Measurements from ENCODE around the gene PSD.
A peak's percentile ranks its signal among the peaks of the same experiment; 100 is the strongest.

The PSD gene

DNA sequence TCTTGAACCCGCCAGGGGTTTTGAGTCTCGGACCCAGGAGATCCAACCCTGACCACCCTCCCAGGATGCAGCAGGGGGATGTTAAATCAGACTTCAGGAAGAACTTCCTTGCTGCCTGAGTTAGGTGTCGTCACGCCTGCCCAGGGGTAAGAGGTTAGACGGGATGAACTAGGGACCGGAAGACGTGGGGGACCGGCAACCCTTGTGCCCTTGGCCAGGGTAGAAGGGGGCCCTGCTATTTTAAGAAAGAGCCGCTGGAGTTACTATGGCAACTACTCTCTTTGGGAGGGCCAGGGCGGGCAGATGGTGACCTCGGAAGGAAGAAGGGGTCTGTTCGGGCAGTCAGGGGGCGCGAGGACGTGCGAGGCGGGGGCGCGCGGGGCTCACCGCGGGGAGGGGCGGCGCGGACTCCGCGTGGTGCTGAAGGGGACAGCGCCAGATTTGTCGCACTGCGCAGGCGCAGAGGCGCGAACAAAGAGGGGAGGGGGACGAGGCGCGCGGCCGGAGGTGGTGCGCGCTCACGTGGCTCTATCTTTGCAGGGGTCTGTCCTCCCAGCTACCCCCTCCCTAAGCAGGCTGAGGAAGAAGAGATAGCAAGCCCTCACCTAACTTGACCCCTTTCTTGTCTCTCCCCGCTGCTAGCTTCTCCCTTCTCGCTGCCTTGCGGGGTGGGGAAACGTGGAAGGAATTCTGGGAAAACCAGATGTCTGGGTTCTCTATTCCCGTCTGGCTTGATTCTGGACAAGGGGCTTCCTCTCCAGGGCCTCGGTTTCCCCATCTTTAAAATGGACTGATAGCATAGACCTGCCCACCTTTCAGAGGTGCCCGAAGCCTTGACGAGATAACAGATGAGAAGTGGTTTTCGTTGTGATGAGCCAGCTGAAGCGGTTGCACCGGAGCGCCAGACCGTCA is 940 bp upstream of the PSD start:
- Mint-ChIP-seq H3K9me3 (no peaks in the 10 kb centered on the region), H3K4me3 (peak overlapping the region; percentile 93), H3K4me1 (ENCODE audit: low read depth) (peaks cover 41% of the 10 kb centered on the region), H3K27me3 (peaks cover 33% of the 10 kb centered on the region), H3K36me3 (ENCODE audit: low read depth) (peaks cover 34% of the 10 kb centered on the region), H3K27ac (peak overlapping the region; percentile 98)
- DNase-seq = peak; percentile 82

DNA sequence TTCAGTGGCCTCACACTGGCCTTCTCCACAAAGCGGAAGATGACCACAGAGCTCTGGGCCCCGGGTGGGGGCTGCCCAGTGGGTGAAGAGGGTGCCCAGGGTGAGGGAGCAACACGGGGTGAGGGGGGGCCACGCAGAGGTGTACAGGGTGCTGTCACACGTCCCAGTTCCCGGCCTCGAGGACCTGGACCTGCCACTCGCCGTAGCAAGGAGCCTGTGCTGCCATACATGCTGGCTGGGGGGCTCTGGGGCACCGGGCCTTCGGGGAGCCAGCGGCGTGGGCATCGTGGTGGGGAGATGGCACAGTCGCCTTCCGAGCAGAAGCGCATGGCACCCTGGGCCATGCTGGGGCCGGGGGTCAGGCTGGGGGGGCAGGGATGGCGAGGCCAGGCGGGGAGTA is 1.9 kb downstream of the PSD start:
- Mint-ChIP-seq H3K27ac (no peak overlapping the region), H3K4me1 (ENCODE audit: low read depth) (peaks cover 37% of the 10 kb centered on the region), H3K9me3 (no peaks in the 10 kb centered on the region), H3K36me3 (ENCODE audit: low read depth) (peaks cover 7% of the 10 kb centered on the region), H3K4me3 (no peak overlapping the region), H3K27me3 (peaks cover 39% of the 10 kb centered on the region)
- DNase-seq = no peak

DNA sequence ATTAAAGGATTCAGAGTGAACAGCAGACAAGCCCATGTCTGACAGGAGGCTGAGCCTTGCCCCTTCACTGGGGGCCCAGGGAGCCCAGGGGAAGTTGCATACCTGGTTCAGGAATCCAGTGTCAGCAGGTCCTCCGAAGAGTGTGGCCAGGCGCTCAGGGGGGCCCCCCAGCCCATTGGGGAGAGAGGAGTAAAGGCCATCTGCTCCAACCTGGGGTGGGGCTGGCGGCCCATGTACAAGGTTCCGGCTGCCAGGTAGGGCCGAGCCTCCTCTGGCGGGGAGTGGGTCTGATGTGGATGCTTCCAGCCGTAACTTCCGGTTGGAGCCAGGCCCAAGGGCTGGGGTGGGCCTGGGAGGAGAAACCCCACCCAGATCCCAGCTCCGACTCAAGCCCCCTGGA is 2.3 kb downstream of the PSD start:
- no peak for DNase-seq
- Mint-ChIP-seq H3K4me3 (no peak overlapping the region), H3K27me3 (peaks cover 42% of the 10 kb centered on the region), H3K4me1 (ENCODE audit: low read depth) (peaks cover 40% of the 10 kb centered on the region), H3K36me3 (ENCODE audit: low read depth) (peaks cover 5% of the 10 kb centered on the region), H3K9me3 (no peaks in the 10 kb centered on the region), H3K27ac (no peak overlapping the region)

DNA sequence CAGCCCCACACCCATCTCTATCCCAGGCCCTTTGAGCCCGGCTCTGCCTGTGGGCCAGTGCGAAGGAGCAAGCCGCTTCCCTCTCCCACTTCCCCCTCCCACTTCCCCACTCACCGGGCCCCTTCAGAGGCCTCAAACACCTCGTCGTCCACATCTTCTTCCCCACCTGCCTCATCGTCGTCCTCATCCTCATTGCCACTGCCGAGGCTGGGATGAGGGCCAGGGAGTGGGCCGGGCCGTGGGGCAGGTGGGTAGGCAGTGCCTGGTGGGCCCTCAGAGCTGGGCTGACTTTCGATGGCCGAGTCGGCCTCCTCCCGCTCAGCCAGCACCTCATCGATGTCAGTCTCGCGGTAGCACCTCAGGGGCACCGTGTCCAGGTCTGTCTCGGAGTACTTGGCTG is 3.8 kb downstream of the PSD start:
- Mint-ChIP-seq H3K27me3 (peaks cover 52% of the 10 kb centered on the region), H3K36me3 (ENCODE audit: low read depth) (no peaks in the 10 kb centered on the region), H3K4me1 (ENCODE audit: low read depth) (peaks cover 41% of the 10 kb centered on the region), H3K4me3 (no peak overlapping the region), H3K27ac (no peak overlapping the region), H3K9me3 (no peaks in the 10 kb centered on the region)
- DNase-seq = no peak

DNA sequence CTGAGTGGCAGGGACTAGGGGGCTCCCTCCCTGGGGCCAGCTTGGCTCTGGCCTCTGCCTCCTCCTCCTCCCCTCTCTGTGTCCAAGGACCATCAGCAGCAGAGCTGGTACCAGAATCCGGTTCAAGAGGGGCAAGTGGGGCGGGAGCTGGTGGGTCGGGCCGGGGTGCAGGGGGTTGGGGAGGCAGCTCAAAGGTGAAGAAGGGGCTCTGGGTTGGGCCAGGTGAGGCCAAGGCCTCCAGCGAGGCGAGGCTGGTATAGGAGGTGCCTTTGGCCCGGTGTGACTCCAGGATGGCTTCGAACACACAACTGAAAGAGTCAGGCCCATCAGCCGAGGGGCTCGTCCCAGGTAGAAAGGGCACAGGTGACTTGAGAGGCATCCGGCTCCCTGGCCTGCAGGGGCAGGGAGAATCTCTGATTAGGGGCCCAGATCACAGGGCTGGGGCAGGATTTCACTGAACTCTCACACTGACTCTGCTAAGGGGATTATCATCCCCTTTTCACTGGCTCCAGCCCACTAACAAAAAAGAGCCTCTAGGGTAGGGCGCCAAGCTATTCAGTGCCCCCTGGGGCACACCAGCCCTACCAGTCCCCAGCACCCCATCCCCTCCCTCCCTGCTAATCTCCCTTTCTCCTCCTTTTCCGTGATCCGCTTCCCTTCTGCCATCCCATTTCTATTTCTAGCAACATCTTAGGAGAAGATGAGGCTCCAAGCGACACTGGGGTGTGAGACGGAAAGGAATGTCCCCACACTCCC is 4.6 kb downstream of the PSD start:
- H3K4me1 Mint-ChIP-seq (ENCODE audit: low read depth) = peaks cover 38% of the 10 kb centered on the region
- peaks cover 53% of the 10 kb centered on the region for H3K27me3 Mint-ChIP-seq

DNA sequence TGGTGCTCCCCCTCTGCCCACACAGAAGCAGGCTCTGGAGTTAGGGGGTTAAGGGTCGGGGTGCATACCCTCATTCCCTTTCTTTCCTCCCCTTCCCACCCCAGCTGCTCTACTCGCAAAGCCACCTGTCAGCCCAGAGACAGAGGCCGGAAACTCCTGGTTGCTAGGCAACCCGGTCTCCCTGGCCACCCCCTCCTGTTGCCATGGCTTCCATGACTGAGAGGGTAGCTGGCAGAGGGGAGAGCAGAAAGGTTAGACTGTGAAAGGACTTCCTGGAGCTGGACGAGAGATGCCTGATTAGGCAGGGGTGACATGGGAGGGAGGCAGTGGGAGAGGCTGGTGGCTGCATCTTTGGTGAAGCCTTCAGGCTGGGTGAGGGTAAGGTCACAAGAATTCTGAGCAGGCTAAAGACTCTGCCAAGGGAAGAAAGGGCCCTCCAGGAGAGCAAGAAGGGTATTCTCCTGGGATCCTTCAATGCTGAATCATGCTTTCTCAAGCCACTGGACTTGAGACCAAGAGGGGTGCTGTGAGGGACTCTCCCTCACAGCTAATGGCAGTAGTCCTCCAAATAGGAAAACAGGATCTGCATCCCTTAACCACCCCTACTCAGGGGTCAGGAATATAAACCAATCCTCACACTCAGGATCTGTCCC is 5.4 kb downstream of the PSD start:
- DNase-seq = no peak
- peaks cover 37% of the 10 kb centered on the region for H3K4me1 Mint-ChIP-seq (ENCODE audit: low read depth)
- peaks cover 51% of the 10 kb centered on the region for H3K27me3 Mint-ChIP-seq
- H3K36me3 Mint-ChIP-seq (ENCODE audit: low read depth) = no peaks in the 10 kb centered on the region
- H3K4me3 Mint-ChIP-seq = no peak overlapping the region
- H3K27ac Mint-ChIP-seq = peak overlapping the region; percentile 47
- H3K9me3 Mint-ChIP-seq = no peaks in the 10 kb centered on the region

More for the DNA sequence above, 4.6 kb downstream of the PSD start:
- H3K4me3 Mint-ChIP-seq = no peak overlapping the region
- no peaks in the 10 kb centered on the region for H3K9me3 Mint-ChIP-seq
- DNase-seq = no peak
- no peaks in the 10 kb centered on the region for H3K36me3 Mint-ChIP-seq (ENCODE audit: low read depth)
- no peak overlapping the region for H3K27ac Mint-ChIP-seq

DNA sequence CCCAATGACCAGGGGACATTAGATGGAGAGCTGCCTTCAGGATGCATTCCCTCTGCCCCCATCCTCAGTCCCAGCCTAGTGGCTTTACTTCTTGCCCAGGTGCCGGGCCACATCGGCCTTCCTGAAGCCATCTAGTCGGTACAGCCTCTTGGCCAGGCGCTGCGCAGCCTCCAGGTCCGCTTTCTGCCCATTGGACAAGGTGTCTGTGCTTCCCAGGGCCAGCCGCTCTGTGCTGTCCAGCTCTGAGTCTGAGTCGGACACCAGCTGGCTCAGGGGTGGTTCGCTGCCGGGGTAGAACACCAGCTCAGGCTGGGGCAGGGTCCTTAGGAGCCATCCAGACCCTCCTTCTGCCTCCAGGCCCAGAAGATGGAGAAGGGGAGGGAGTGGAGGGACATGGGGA is 6.3 kb downstream of the PSD start:
- no peak for DNase-seq
- Mint-ChIP-seq H3K27ac (no peak overlapping the region), H3K27me3 (peaks cover 44% of the 10 kb centered on the region), H3K4me1 (ENCODE audit: low read depth) (peaks cover 41% of the 10 kb centered on the region), H3K36me3 (ENCODE audit: low read depth) (no peaks in the 10 kb centered on the region), H3K4me3 (no peak overlapping the region), H3K9me3 (no peaks in the 10 kb centered on the region)

DNA sequence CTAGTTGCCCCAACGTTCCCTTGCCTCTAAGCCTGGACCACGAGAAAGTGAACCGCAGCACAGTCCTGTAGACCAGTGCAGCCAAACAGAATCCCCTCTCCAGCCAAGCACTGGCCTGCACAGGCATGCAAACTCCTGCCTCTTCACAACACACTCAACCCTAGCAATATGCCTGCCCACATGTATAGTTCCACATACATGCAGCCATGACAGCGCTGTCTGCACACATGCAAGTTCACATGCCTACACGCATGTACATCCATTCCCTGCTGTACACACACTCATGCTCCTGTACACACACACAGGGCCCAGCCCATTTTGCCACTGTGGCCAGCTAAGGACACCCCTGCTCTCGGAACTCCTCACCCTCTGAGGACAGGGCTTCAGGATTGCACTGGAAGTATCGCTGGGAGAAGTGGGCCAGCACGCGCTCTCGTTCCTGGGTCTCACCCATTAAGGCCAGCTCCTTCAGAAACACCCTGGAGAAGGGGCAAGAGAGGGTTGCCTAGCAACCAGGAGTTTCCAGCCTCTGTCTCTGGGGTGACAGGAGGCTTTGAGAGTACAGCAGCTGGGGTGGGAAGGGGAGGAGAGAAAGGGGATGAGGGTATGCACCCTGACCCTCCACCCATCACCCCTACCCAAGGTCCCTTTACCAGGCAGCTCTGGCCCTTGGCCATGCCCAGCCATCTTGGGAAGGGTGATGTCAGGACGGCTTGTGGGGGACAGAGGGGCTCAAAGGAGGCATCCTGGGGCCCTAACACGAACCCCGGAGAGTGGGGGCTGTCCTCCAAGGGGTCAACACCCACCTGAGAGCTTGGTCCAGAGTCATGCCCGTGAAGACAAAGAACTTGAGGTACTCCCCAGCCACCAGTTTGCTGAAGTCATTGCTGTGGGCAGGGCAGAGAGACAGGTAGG is 7.0 kb downstream of the PSD start:
- DNase-seq = no peak
- Mint-ChIP-seq H3K36me3 (ENCODE audit: low read depth) (no peaks in the 10 kb centered on the region), H3K9me3 (no peaks in the 10 kb centered on the region), H3K27ac (peak overlapping the region; percentile 81), H3K4me1 (ENCODE audit: low read depth) (peaks cover 43% of the 10 kb centered on the region), H3K4me3 (peak overlapping the region; percentile 67), H3K27me3 (peaks cover 40% of the 10 kb centered on the region)

DNA sequence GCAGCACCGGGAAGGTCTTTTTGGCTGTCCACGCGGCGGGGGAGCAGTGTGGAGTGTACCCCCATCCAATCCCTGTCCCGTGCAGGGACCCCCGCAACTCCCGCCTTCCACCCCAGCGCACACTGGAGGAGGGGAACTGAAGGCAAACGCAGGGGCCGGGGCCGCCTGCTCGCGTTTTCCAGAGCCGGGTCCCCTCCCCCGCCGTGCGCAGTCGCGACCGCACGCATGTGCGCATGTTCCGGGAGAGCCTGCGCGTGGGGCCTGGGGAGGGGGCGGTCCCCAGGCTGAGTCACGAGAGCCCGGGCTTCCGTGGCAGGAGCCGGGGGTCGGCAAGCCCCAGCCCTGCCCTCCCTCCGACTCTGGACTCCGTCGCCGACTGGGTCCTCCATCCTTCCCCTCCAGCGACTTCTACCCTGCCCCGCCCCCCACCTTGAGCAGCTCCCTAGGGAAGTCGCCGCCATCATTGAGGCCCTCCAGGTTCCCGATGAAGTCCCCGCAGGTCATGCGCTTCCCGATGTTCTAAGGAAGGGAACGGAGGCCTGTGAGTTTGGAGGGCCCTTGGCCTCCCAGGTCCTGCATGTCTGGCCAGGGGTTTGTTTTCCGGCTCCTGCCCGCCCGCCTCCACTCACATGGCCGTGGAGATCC is 8.0 kb downstream of the PSD start:
- Mint-ChIP-seq H3K4me1 (ENCODE audit: low read depth) (peaks cover 43% of the 10 kb centered on the region), H3K4me3 (peak overlapping the region; percentile 72), H3K27me3 (peaks cover 30% of the 10 kb centered on the region), H3K27ac (peak overlapping the region; percentile 81), H3K36me3 (ENCODE audit: low read depth) (no peaks in the 10 kb centered on the region), H3K9me3 (no peaks in the 10 kb centered on the region)
- DNase-seq = peak; percentile 79

DNA sequence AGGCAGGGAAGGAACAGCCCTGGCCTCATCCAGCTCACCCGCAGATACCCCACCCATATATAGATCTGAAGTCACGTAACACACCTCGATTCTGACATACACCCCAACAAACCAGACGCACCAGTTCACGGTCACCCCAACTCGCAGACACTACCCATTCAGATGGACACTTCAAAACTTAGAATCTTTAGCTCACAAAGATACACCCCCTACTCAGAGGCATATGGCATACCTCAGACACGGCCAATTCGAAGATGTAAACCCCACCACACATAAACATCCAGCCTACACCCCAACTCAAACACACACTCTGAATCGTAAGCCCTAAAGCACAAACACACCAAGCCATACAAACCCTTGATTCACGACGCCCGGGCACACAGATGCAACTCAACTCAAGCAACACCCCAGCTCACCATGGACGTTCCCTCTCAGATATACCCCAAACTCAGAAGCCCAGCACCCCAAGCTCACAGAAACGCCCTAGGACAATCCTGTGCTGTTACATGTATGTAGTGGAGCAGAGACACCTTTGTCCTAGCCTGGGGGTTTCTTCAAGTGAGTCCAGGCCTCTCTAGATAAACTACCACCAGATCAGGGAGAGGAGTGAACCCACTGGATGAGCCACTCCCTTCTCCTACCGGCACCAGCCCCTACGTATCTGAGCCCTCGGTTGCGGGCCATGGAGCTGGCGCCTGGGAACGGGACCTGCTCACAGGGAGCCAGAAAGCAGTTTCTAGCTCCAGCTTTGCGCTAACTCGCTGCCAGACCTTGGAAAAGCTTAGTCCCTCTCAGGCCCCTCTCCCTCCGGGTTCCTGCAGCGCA is 8.8 kb downstream of the PSD start:
- H3K27ac Mint-ChIP-seq = peak overlapping the region; percentile 81
- no peak for DNase-seq
- H3K27me3 Mint-ChIP-seq = peaks cover 28% of the 10 kb centered on the region
- H3K36me3 Mint-ChIP-seq (ENCODE audit: low read depth) = peaks cover under 1% of the 10 kb centered on the region
- no peaks in the 10 kb centered on the region for H3K9me3 Mint-ChIP-seq
- peaks cover 43% of the 10 kb centered on the region for H3K4me1 Mint-ChIP-seq (ENCODE audit: low read depth)
- H3K4me3 Mint-ChIP-seq = peak overlapping the region; percentile 72

DNA sequence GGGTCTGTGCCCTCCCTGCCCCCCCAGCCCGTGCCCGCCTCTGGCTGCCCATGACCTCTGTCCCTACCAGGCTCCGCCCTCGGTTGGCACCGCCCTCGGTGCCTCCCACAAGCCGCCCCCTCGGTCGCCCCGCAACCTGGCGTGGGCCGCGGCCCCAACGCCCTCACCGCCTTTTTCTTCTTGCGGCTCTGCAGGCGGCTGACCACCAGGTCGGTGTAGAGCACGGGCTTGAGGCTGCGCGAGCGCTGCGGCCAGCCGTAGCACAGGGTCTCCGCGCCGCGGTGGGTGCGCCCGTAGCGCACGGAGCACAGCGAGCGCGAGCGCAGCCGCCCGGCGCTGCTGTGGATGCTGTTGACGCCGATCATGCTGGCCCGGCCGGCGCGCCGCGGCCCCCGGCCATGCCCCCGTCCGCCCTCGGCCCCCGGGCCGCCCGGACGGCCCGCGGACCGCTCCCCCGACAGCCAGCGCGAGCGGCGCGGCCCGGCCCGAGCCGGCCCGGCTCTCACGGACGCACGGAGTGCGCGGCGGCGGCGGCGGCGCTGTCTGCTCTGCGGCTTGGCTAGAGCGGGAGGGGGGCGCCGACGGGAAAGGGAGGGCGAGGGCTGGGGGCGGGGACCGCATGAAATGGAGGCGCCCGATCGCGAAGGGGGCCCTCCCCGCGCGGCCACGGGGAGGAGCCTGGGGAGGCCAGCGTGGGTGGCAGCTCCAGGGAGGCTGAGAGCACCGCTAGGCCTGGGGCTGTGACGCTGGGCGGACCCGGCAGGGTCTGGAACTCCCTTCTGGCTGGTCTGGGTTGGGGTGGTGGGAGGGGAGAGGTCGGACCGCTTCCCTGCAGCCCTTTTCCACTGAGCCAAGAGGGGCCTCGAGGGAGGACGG is 9.6 kb downstream of the PSD start:
- peak; percentile 85 for DNase-seq
- Mint-ChIP-seq H3K9me3 (no peaks in the 10 kb centered on the region), H3K27ac (peak overlapping the region; percentile 81), H3K4me3 (peak overlapping the region; percentile 76), H3K36me3 (ENCODE audit: low read depth) (peaks cover 8% of the 10 kb centered on the region), H3K4me1 (ENCODE audit: low read depth) (peaks cover 43% of the 10 kb centered on the region), H3K27me3 (peaks cover 24% of the 10 kb centered on the region)

DNA sequence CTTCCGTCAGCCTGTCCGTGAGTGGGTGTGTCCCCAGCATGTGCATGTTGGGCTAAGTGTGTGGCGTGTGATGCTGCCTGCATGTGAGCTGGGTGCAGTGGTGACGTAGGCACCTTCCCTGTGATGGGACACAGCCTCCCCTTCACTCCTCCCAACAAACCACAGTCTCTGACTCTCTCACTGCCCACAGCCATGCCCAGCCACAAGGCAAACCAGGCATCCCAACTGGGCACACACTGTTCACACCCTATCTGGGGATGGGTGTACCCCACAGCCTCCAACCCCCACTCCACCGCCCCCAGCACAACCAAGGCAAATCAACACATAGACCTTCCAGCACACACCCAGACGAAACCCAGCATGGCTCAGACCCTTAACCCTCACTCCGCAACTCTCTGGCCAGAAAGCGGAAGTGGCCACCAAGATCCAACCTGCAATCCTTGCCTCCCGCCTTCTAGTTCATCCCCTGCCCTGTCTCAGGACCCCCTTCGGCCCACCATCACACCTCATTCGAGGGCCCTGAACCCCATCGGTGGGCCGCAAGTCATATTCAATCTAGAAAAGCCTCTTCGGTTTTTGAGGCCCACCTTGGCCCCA is 10.4 kb downstream of the PSD start:
- Mint-ChIP-seq H3K27me3 (peaks cover 24% of the 10 kb centered on the region), H3K4me1 (ENCODE audit: low read depth) (peaks cover 41% of the 10 kb centered on the region), H3K4me3 (peak overlapping the region; percentile 76), H3K27ac (peak overlapping the region; percentile 87), H3K9me3 (no peaks in the 10 kb centered on the region), H3K36me3 (ENCODE audit: low read depth) (peaks cover 15% of the 10 kb centered on the region)
- DNase-seq = no peak
